ENCODE data around the gene PLCL1.

PLCL1 gene

GRCh38 chr2:197946562-197946961, 142.2 kb downstream of the PLCL1 start:
- no peaks in the 10 kb centered on the region for H3K9me3 ChIP-seq (ENCODE audit: control insufficient read depth, low read length)
- no peak overlapping the region for H3K27ac ChIP-seq (ENCODE audit: insufficient read depth, low read depth, low read length, poor library complexity, severe bottlenecking)
- H3K4me3 ChIP-seq (ENCODE audit: insufficient read depth, low read depth, low read length): no peak overlapping the region
- 61 to 75% methylated on average over 1 to 2 of the region's 2 CpGs for WGBS, 2 experiments
- no peaks in the 10 kb centered on the region for H3K36me3 ChIP-seq (ENCODE audit: control insufficient read depth, insufficient read depth, low read length)
- no peaks in the 10 kb centered on the region for H3K27me3 ChIP-seq (ENCODE audit: control insufficient read depth, insufficient read depth, low read length, poor library complexity, severe bottlenecking)
- H3K4me1 ChIP-seq (ENCODE audit: control insufficient read depth, insufficient read depth, low read length): peaks cover 8% of the 10 kb centered on the region

- Histone ChIP-seq H3K9me3 (ENCODE audit: control insufficient read depth, low read length) (no peaks in the 10 kb centered on the region), H3K4me3 (ENCODE audit: insufficient read depth, low read depth, low read length) (no peak overlapping the region), H3K4me1 (ENCODE audit: control insufficient read depth, insufficient read depth, low read length) (peaks cover 8% of the 10 kb centered on the region), H3K27ac (ENCODE audit: insufficient read depth, low read depth, low read length, poor library complexity, severe bottlenecking) (no peak overlapping the region), H3K27me3 (ENCODE audit: control insufficient read depth, insufficient read depth, low read length, poor library complexity, severe bottlenecking) (no peaks in the 10 kb centered on the region), H3K36me3 (ENCODE audit: control insufficient read depth, insufficient read depth, low read length) (no peaks in the 10 kb centered on the region)
- 87 to 88% methylated on average over 3 of the region's 3 CpGs for WGBS, 2 experiments
Measured at GRCh38 chr2:197947219-197947757, 142.9 kb downstream of the PLCL1 start.

- Histone ChIP-seq H3K9me3 (ENCODE audit: control insufficient read depth, low read length) (no peaks in the 10 kb centered on the region), H3K4me1 (ENCODE audit: control insufficient read depth, insufficient read depth, low read length) (peaks cover 8% of the 10 kb centered on the region), H3K27me3 (ENCODE audit: control insufficient read depth, insufficient read depth, low read length, poor library complexity, severe bottlenecking) (no peaks in the 10 kb centered on the region), H3K36me3 (ENCODE audit: control insufficient read depth, insufficient read depth, low read length) (no peaks in the 10 kb centered on the region), H3K27ac (ENCODE audit: insufficient read depth, low read depth, low read length, poor library complexity, severe bottlenecking) (no peak overlapping the region), H3K4me3 (ENCODE audit: insufficient read depth, low read depth, low read length) (no peak overlapping the region)
Measured at GRCh38 chr2:197949224-197949623, 144.8 kb downstream of the PLCL1 start.

- H3K4me3 ChIP-seq (ENCODE audit: insufficient read depth, low read depth, low read length): no peak overlapping the region
- no peaks in the 10 kb centered on the region for H3K9me3 ChIP-seq (ENCODE audit: control insufficient read depth, low read length)
- 89 to 96% methylated on average over 2 to 3 of the region's 3 CpGs for WGBS, 2 experiments
- H3K27ac ChIP-seq (ENCODE audit: insufficient read depth, low read depth, low read length, poor library complexity, severe bottlenecking): no peak overlapping the region
- no peaks in the 10 kb centered on the region for H3K27me3 ChIP-seq (ENCODE audit: control insufficient read depth, insufficient read depth, low read length, poor library complexity, severe bottlenecking)
- no peaks in the 10 kb centered on the region for H3K36me3 ChIP-seq (ENCODE audit: control insufficient read depth, insufficient read depth, low read length)
- peaks cover 8% of the 10 kb centered on the region for H3K4me1 ChIP-seq (ENCODE audit: control insufficient read depth, insufficient read depth, low read length)
Measured at GRCh38 chr2:197950006-197950405, 145.6 kb downstream of the PLCL1 start.

GRCh38 chr2:197950724-197951123, 146.3 kb downstream of the PLCL1 start:
- Histone ChIP-seq H3K27ac (ENCODE audit: insufficient read depth, low read depth, low read length, poor library complexity, severe bottlenecking) (no peak overlapping the region), H3K27me3 (ENCODE audit: control insufficient read depth, insufficient read depth, low read length, poor library complexity, severe bottlenecking) (no peaks in the 10 kb centered on the region), H3K4me3 (ENCODE audit: insufficient read depth, low read depth, low read length) (no peak overlapping the region), H3K9me3 (ENCODE audit: control insufficient read depth, low read length) (no peaks in the 10 kb centered on the region), H3K4me1 (ENCODE audit: control insufficient read depth, insufficient read depth, low read length) (peaks cover 8% of the 10 kb centered on the region), H3K36me3 (ENCODE audit: control insufficient read depth, insufficient read depth, low read length) (no peaks in the 10 kb centered on the region)
- 89 to 94% methylated on average over 1 of the region's 1 CpG for WGBS, 2 experiments

- Histone ChIP-seq H3K9me3 (ENCODE audit: control insufficient read depth, low read length) (no peaks in the 10 kb centered on the region), H3K4me1 (ENCODE audit: control insufficient read depth, insufficient read depth, low read length) (no peaks in the 10 kb centered on the region), H3K4me3 (ENCODE audit: insufficient read depth, low read depth, low read length) (no peak overlapping the region), H3K36me3 (ENCODE audit: control insufficient read depth, insufficient read depth, low read length) (no peaks in the 10 kb centered on the region), H3K27ac (ENCODE audit: insufficient read depth, low read depth, low read length, poor library complexity, severe bottlenecking) (no peak overlapping the region), H3K27me3 (ENCODE audit: control insufficient read depth, insufficient read depth, low read length, poor library complexity, severe bottlenecking) (no peaks in the 10 kb centered on the region)
- WGBS, 2 experiments: 92 to 95% methylated on average over 5 of the region's 5 CpGs
Measured at GRCh38 chr2:197952540-197953202, 148.3 kb downstream of the PLCL1 start.

GRCh38 chr2:197954328-197954727, 149.9 kb downstream of the PLCL1 start:
- Histone ChIP-seq H3K9me3 (ENCODE audit: control insufficient read depth, low read length) (no peaks in the 10 kb centered on the region), H3K27ac (ENCODE audit: insufficient read depth, low read depth, low read length, poor library complexity, severe bottlenecking) (no peak overlapping the region), H3K27me3 (ENCODE audit: control insufficient read depth, insufficient read depth, low read length, poor library complexity, severe bottlenecking) (no peaks in the 10 kb centered on the region), H3K4me1 (ENCODE audit: control insufficient read depth, insufficient read depth, low read length) (no peaks in the 10 kb centered on the region), H3K36me3 (ENCODE audit: control insufficient read depth, insufficient read depth, low read length) (no peaks in the 10 kb centered on the region), H3K4me3 (ENCODE audit: insufficient read depth, low read depth, low read length) (no peak overlapping the region)
- 91 to 92% methylated on average over 4 of the region's 4 CpGs for WGBS, 2 experiments

GRCh38 chr2:197958592-197959150, 154.3 kb downstream of the PLCL1 start:
- WGBS, 2 experiments: 91 to 98% methylated on average over 2 to 3 of the region's 3 CpGs
- Histone ChIP-seq H3K4me1 (ENCODE audit: control insufficient read depth, insufficient read depth, low read length) (no peaks in the 10 kb centered on the region), H3K27ac (ENCODE audit: insufficient read depth, low read depth, low read length, poor library complexity, severe bottlenecking) (no peak overlapping the region), H3K27me3 (ENCODE audit: control insufficient read depth, insufficient read depth, low read length, poor library complexity, severe bottlenecking) (no peaks in the 10 kb centered on the region), H3K36me3 (ENCODE audit: control insufficient read depth, insufficient read depth, low read length) (no peaks in the 10 kb centered on the region), H3K9me3 (ENCODE audit: control insufficient read depth, low read length) (no peaks in the 10 kb centered on the region), H3K4me3 (ENCODE audit: insufficient read depth, low read depth, low read length) (no peak overlapping the region)

GRCh38 chr2:197959383-197959782, 155.0 kb downstream of the PLCL1 start:
- H3K27me3 ChIP-seq (ENCODE audit: control insufficient read depth, insufficient read depth, low read length, poor library complexity, severe bottlenecking): no peaks in the 10 kb centered on the region
- H3K36me3 ChIP-seq (ENCODE audit: control insufficient read depth, insufficient read depth, low read length): no peaks in the 10 kb centered on the region
- no peaks in the 10 kb centered on the region for H3K4me1 ChIP-seq (ENCODE audit: control insufficient read depth, insufficient read depth, low read length)
- no peaks in the 10 kb centered on the region for H3K9me3 ChIP-seq (ENCODE audit: control insufficient read depth, low read length)
- no peak overlapping the region for H3K27ac ChIP-seq (ENCODE audit: insufficient read depth, low read depth, low read length, poor library complexity, severe bottlenecking)
- 88 to 91% methylated on average over 1 of the region's 1 CpG for WGBS, 2 experiments
- H3K4me3 ChIP-seq (ENCODE audit: insufficient read depth, low read depth, low read length): no peak overlapping the region

GRCh38 chr2:197960786-197961185, 156.4 kb downstream of the PLCL1 start:
- Histone ChIP-seq H3K36me3 (ENCODE audit: control insufficient read depth, insufficient read depth, low read length) (no peaks in the 10 kb centered on the region), H3K4me1 (ENCODE audit: control insufficient read depth, insufficient read depth, low read length) (no peaks in the 10 kb centered on the region), H3K27ac (ENCODE audit: insufficient read depth, low read depth, low read length, poor library complexity, severe bottlenecking) (no peak overlapping the region), H3K4me3 (ENCODE audit: insufficient read depth, low read depth, low read length) (no peak overlapping the region), H3K27me3 (ENCODE audit: control insufficient read depth, insufficient read depth, low read length, poor library complexity, severe bottlenecking) (no peaks in the 10 kb centered on the region), H3K9me3 (ENCODE audit: control insufficient read depth, low read length) (no peaks in the 10 kb centered on the region)
- 95% methylated on average over 2 of the region's 2 CpGs; no CpG with 5 or more reads in 1 of the 2 experiments for WGBS, 2 experiments

Data from ectodermal cell (in vitro differentiated cells).